LNCAP (cell line): ENCODE measurements around the gene KRTAP23-1.

Experiments used
- TF ChIP-seq, protein P1 (sequence below): fragments of 450-650 bp; IDR thresholded peaks from 2 replicates; pipeline ENCODE4 v1.5.1; 2017; ENCODE audit warnings: mild to moderate bottlenecking

Gene KRTAP23-1

DNA sequence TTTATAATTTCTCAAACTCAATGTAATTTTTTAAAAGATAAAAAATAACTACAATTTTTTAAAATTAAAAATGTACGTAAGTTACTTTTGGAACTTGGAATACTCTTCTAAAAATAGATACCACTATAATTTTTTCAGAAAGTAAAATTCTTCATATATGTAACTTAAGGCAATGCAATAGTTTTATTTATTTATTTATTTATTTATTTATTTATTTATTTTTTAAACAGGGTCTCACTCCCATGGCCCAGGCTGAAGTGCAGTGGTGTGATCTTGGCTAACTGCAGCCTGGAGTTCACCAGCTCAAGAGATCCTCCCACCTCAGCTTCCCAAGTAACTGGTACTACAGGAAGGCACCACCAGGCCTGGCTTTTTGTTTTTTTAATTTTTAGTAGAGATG is 3.1 kb upstream of the KRTAP23-1 start:
- TF ChIP-seq, protein P1, sequence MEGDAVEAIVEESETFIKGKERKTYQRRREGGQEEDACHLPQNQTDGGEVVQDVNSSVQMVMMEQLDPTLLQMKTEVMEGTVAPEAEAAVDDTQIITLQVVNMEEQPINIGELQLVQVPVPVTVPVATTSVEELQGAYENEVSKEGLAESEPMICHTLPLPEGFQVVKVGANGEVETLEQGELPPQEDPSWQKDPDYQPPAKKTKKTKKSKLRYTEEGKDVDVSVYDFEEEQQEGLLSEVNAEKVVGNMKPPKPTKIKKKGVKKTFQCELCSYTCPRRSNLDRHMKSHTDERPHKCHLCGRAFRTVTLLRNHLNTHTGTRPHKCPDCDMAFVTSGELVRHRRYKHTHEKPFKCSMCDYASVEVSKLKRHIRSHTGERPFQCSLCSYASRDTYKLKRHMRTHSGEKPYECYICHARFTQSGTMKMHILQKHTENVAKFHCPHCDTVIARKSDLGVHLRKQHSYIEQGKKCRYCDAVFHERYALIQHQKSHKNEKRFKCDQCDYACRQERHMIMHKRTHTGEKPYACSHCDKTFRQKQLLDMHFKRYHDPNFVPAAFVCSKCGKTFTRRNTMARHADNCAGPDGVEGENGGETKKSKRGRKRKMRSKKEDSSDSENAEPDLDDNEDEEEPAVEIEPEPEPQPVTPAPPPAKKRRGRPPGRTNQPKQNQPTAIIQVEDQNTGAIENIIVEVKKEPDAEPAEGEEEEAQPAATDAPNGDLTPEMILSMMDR = no peak

DNA sequence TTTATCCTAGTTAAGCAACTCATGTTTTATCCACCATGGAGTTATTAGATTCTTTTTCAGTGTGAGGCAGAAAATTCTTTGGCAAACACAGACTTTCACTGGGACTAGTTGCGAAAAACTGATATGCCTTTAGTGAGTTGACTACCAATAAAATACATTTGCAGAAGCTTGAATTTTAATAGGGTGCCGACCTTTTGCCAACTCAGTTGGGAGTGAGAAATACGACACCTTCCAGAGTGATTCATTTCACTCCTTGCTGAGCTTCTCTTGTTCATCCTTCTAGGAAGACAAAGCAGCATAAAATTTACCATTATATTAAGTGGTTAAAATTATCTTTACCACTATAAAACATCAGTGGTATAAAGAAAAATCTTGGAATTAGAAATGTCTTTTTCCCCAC is 1.2 kb upstream of the KRTAP23-1 start:
- TF ChIP-seq, protein P1 = no peak

DNA sequence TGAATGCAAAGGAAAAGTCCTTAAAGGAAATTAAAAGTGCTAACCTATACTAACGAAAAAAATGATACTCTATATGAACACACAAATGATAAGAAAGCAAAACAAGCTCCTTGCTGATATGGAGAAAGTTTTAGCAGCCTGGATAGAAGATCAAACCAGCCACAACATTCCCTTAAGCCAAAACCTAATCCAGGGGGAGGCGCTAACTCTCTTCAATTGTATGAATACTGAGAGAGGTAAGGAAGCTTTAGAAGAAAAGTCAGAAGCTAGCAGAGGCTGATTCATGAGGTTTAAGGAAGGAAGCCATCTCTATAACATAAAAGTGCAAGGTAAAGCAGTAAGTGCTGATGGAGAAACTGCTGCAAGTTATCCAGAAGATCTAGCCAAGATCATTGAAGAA is 3.4 kb downstream of the KRTAP23-1 start:
- TF ChIP-seq, protein P1 = no peak

DNA sequence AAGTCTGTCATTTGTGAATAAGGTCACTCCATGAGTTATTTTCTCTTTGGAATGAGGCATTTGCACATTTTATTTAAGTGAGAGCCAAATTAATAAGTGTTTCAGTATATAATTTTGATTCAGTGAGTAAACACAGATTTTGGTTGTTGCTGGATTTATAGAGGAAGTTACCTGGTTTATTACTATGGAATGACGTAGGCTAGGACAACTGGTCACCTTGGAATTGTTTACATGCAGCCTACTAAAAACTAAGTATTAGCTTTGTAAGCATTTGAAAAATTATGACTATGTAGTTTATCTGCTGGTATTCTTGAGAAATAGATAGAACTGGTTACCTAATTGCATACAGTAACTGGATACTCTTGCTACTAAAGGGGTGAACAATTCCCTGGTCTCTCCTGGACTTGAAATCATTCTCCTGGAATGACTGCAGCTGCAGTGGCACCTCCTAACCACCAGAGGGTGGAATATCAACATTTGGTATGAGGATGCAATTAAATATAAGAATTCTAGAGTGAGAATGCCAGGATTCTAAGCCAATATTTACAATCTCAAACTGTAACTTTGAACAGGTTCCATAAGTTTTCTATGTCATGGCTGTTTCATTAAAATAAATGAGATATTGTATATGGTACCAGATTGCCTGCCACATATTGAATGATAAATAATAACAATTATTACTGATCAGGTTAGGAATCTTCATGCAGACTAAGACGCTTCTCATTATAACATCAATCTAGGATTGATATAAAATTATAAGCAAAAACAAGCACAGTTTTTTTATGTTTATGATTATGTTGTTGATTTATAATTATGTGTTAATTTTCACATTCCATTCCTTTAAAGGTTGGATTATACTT is 7.5 kb downstream of the KRTAP23-1 start:
- TF ChIP-seq, protein P1 = peak; percentile 97

DNA sequence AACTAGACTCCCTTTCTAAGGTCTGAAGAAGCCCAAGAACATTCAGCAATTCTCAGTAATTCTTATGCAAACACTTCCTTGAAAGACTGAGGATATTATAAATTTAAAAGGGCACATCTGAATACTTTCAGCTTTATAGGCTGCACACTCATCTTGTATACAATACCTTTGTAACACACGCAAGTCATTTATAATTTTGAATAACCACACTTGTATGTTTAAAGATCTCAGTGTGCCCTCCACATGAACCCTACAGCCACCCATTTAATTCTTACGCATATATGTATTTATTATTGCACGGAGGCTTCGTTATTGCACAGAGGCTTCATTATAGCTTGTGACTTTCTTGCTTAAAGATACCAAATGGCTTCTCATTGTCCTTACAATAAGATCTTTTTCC is 9.7 kb downstream of the KRTAP23-1 start:
- TF ChIP-seq, protein P1 = no peak

DNA sequence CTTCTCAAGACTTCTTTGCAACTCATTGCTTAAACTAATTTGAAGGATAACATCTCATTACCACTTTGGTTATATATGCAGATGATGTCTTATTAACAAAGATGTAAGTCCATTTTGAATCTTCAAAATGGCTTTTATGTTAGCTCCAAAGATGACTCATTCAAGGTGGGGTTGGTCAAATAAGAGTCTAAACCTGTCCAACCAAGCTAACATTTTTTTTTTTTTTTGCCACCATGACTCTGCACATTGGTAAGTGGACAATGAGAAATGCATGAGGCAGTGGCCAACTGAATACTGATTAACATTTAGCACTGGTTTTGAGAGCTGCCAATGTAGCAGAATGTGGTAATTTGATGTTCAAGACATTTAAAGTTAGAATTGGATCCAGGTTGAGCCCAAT is 10.6 kb downstream of the KRTAP23-1 start:
- TF ChIP-seq, protein P1 = no peak

DNA sequence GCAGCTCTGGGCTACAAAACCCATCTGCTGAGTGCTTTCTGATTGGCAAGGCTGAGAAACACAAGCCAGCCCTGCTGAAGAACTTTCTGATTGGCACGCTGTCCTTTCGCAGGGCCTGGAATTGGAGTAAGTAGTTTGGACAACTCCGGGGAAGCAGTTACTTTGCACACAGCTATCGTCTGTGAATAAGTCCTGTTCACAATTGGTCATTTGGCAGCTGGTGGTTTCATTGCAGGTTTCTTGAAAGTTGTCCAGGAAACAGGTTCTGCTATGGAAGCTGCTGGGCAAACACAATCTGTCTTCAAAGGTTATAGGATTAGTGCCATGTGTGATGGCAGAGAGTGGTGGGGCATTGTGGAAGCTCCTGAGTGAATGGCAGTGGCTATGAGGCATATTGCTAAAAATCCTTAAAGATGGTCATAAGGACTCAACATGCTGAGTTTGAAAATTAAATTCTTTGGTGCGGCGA is 11.1 kb downstream of the KRTAP23-1 start, which contains the start of gene KRTAP27-1:
Gene KRTAP27-1, minus strand, starts transcription at position 419 of the 469 bp plus-strand sequence. Its CDS starts 26 bp downstream, at position 393.
- TF ChIP-seq, protein P1 = no peak
